ENCODE results near the gene FSTL3.
"Not testable (repeated sequence)": the region's sequence is repeated elsewhere in the genome, so short reads cannot be mapped to it uniquely, and the experiment has no call there.

FSTL3 gene

GRCh38 chr19:723714-724113, 47.5 kb downstream of the FSTL3 start:
- Mint-ChIP-seq H3K27me3 (no peaks in the 10 kb centered on the region), H3K27ac (no peak overlapping the region), H3K4me3 (no peak overlapping the region), H3K36me3 (no peaks in the 10 kb centered on the region), H3K9me3 (ENCODE audit: low read depth) (no peaks in the 10 kb centered on the region), H3K4me1 (ENCODE audit: low read depth) (no peaks in the 10 kb centered on the region)

GRCh38 chr19:725461-726089, 49.4 kb downstream of the FSTL3 start:
- Mint-ChIP-seq H3K4me3 (no peak overlapping the region), H3K9me3 (ENCODE audit: low read depth) (no peaks in the 10 kb centered on the region), H3K4me1 (ENCODE audit: low read depth) (no peaks in the 10 kb centered on the region), H3K27ac (no peak overlapping the region), H3K36me3 (no peaks in the 10 kb centered on the region), H3K27me3 (no peaks in the 10 kb centered on the region)

- H3K9me3 Mint-ChIP-seq (ENCODE audit: low read depth) = no peaks in the 10 kb centered on the region
- H3K36me3 Mint-ChIP-seq = no peaks in the 10 kb centered on the region
- no peaks in the 10 kb centered on the region for H3K4me1 Mint-ChIP-seq (ENCODE audit: low read depth)
- H3K27ac Mint-ChIP-seq = no peak overlapping the region
- no peak overlapping the region for H3K4me3 Mint-ChIP-seq
- H3K27me3 Mint-ChIP-seq = no peaks in the 10 kb centered on the region
Observed at GRCh38 chr19:726993-727956, 51.1 kb downstream of the FSTL3 start.

GRCh38 chr19:728011-728410, 51.8 kb downstream of the FSTL3 start:
- no peaks in the 10 kb centered on the region for H3K9me3 Mint-ChIP-seq (ENCODE audit: low read depth)
- H3K4me3 Mint-ChIP-seq = no peak overlapping the region
- H3K4me1 Mint-ChIP-seq (ENCODE audit: low read depth) = no peaks in the 10 kb centered on the region
- H3K27ac Mint-ChIP-seq = no peak overlapping the region
- H3K36me3 Mint-ChIP-seq = no peaks in the 10 kb centered on the region
- no peaks in the 10 kb centered on the region for H3K27me3 Mint-ChIP-seq

DNA sequence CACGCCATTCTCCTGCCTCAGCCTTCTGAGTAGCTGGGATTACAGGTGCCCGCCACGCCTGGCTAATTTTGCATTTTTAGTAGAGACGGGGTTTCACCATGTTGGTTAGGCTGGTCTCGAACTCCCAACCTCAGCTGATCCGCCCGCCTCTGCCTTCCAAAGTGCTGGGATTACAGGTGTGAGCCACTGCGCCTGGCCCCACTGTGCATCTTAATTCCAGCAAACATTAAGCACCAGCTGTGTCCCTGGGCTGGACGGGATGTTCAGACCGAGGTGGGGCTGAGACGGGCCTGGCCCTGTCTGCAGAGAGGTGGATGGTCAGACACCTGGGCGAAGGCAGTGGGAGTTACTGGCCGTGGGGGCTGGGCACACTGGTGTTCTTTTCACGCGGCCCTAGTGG, 53.4 kb downstream of the FSTL3 start:
- H3K4me1 Mint-ChIP-seq (ENCODE audit: low read depth); H3K27ac Mint-ChIP-seq; H3K9me3 Mint-ChIP-seq (ENCODE audit: low read depth); H3K36me3 Mint-ChIP-seq; H3K4me3 Mint-ChIP-seq; H3K27me3 Mint-ChIP-seq: not testable (repeated sequence)

DNA sequence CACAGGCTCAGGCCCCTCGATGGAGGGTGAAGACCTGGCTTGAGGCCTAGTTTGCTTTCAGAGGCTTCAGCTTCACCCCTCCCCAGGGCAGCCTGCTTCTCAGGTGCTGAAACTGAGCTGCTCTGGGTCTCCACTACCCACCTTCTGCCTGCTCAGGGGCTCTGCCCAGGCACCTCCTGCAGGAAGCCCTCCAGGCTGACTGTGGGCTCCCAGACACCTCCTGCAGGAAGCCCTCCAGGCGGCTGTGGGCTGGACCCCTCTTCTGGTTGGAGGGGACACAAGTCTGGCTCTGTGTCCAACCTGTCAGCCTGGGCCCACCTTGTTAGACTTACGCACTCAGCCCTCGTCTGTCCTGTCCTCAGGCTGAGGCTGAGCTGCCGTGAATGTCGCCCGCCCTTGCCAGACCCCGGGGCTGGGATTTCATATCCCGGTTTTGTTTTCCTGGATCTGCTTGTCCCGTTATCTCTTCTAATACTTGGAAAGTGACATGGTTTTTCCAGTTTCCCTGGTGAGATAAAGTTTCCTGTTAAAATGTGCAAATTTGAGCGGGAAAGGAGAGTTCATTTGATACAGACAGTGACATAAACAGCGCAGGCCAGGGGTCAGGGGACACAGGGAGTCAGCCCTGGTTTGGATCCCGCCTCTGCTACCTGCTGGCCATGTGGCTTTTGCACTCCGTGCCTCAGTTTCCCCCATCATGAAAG, 53.9 kb downstream of the FSTL3 start:
- Mint-ChIP-seq H3K27me3 (no peaks in the 10 kb centered on the region), H3K9me3 (ENCODE audit: low read depth) (no peaks in the 10 kb centered on the region), H3K4me3 (no peak overlapping the region), H3K36me3 (no peaks in the 10 kb centered on the region), H3K27ac (no peak overlapping the region), H3K4me1 (ENCODE audit: low read depth) (peaks cover 5% of the 10 kb centered on the region)

GRCh38 chr19:731000-731399, 54.8 kb downstream of the FSTL3 start:
- Mint-ChIP-seq H3K9me3 (ENCODE audit: low read depth) (no peaks in the 10 kb centered on the region), H3K4me3 (no peak overlapping the region), H3K27ac (no peak overlapping the region), H3K27me3 (no peaks in the 10 kb centered on the region), H3K4me1 (ENCODE audit: low read depth) (peaks cover 5% of the 10 kb centered on the region), H3K36me3 (no peaks in the 10 kb centered on the region)

- peaks cover 5% of the 10 kb centered on the region for H3K4me1 Mint-ChIP-seq (ENCODE audit: low read depth)
- no peak overlapping the region for H3K27ac Mint-ChIP-seq
- H3K4me3 Mint-ChIP-seq = no peak overlapping the region
- no peaks in the 10 kb centered on the region for H3K27me3 Mint-ChIP-seq
- H3K9me3 Mint-ChIP-seq (ENCODE audit: low read depth) = no peaks in the 10 kb centered on the region
- no peaks in the 10 kb centered on the region for H3K36me3 Mint-ChIP-seq
Observed at GRCh38 chr19:732148-733069, 56.2 kb downstream of the FSTL3 start.

Measured in activated naive CD8-positive, alpha-beta T cell (primary cell).